Measurements from ENCODE around the gene TTC3.

GRCh38 chr21:37028570-37028969 lies 44.5 kb upstream of the TTC3 start:
- TF ChIP-seq EZH2phosphoT487 (IDR thresholded peaks at IDR 0.05; ENCODE audit: borderline replicate concordance) = no peak
- TF ChIP-seq, protein P1, sequence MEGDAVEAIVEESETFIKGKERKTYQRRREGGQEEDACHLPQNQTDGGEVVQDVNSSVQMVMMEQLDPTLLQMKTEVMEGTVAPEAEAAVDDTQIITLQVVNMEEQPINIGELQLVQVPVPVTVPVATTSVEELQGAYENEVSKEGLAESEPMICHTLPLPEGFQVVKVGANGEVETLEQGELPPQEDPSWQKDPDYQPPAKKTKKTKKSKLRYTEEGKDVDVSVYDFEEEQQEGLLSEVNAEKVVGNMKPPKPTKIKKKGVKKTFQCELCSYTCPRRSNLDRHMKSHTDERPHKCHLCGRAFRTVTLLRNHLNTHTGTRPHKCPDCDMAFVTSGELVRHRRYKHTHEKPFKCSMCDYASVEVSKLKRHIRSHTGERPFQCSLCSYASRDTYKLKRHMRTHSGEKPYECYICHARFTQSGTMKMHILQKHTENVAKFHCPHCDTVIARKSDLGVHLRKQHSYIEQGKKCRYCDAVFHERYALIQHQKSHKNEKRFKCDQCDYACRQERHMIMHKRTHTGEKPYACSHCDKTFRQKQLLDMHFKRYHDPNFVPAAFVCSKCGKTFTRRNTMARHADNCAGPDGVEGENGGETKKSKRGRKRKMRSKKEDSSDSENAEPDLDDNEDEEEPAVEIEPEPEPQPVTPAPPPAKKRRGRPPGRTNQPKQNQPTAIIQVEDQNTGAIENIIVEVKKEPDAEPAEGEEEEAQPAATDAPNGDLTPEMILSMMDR (conservative IDR thresholded peaks at IDR 0.05; ENCODE audit: low read length) = no peak
